SKM-1 (cell line): ENCODE results near the gene FAM181A.

Experiments
- DNase-seq: peaks from one replicate; lab custom pipeline; 2025; ENCODE audit not compliant: unreplicated experiment; lab: John Stamatoyannopoulos, UW

FAM181A gene

DNA sequence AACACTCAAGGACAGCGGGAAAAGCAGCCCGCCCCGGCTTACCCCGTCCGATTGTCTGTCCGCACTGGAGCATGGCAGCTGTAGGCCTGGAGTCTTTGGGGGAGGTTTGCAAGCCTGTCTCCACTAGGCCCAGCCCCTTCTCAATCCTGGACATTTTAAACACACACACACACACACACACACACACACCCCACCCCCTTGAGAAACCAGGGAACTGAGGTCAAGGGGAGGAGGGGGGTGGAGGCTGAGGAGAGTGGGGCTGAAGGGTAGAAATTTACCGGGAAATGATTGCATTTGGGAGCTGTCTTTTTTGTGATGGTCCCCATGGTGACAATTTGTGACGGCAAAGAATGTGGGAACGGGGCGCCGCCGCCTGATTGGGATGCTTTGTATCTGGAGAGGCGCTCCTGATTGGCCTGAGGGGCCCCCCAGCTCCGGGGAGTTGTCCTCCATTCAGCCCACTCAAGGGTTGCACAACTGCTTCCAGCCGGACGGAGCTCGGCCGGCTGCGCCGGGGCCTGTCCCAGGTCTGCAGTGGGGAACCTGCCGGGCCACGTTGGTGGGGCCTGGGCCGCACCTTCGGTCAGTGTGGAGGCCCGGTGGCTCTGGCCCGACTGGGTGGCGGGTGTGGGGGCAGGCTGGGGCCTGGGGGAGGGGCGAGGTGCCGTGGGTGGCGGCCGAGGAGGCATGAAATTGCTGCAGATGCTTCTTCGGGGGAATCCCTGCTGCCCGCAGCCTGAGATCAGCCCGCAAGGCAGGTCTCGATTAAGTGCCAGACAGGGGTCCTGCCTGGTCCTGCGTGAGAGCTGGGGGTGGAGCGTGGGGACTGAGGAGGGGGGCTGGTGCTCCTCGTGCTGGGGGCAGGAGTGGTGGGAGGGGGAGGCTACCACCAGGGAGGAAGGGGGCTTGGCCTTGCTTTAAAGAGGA, at the start of gene FAM181A:
TSS of gene FAM181A (plus strand) at position 472 of the 927 bp plus-strand sequence. CDS start 942 bp downstream, outside the sequence.
- DNase-seq, result no peak

DNA sequence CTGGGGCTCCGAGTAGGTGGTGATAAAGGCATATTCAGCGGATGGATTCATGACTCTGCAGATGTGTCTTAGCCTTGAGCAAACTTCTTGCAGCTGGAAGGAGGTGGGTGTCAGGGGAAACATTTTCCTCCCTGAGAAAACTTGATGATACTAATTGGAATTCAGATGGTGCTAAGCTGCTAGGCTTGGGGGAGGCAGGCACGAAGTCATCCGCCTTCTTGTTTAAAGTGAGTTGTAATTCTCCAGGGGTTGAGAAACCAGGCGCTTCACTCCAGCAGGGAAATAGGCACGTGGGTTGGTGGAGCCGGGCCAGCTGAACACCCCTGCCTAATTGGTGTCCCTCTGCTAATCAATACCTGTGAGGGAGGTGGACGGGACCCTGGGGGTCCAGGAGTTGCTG, 48.9 kb upstream of the FAM181A start:
- no peak for DNase-seq

DNA sequence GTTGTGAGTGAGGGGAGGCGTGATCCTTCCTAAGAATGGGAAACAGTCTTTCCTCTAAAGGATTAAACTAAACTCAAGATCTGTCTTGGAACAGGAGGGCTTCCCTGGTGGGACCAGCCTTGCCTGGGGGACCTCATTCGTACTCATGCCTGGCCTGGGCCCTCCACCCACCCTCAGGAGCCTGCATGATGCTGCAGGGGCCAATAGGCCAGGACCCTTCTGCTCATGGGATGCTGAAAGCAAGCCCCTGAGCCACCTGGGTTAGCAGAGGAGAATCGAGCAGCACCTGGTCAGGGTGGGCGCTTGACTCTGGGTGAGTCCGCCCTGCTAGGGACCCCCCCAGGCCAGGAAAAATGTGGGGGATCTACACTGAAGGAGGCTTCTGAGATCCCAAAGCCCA, 48.3 kb upstream of the FAM181A start:
- no peak for DNase-seq

GRCh38 chr14:93879362-93879983, 47.7 kb upstream of the FAM181A start:
- no peak for DNase-seq

DNA sequence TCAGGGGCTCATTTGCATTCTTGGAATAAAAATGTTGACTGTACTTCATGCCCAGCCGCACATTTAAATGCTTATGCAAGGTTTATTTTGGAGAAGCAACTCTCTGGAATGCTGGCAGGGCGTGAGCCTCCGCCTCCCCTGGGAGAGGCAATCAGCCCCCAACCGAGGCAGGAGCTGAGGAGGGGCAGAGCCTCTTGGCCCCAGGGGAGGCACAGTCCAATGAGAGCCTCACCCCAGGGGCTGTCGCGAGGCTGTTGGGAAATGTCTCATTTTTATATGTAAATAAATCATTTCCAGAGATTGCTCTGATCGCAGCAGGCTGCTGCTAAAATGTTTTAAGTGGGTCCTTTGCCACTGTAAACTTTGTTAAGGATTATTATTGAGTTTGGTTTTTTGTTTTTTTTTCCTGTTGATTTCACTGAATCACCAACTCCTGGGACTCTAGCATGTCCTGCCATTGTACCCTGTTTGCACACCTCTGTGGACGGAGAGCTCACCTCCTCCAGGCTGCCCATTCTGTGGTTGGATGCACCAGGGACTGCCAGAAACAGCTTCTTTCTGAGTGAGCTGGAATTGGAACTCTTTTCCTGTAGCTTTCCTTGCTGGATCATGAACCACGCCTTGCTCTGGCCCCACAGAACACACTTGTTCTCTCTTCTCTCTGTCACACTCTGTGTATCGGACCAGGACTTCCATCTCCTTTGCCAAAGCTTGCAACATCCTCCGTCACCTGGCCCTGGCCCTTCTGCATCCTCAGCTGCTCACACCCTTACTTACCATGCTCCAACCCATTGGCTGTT, 46.9 kb upstream of the FAM181A start:
- DNase-seq, result no peak

DNA sequence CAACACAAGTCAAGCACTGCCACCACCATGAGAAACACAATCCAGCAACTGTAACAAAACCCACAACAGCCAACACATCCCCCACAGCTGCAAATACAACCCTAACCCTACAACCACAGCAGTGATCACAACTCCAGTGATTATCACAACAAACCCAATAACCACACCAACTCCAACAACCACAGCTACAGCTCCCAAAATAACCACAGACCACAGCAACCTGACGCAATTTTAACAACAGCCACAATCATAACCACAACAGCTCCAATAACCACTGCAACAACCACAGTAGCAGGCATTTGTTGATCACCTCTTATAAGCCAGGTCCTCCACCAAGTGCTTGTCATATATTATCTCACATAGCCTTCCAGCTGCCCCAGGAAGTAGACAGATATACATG, 42.2 kb upstream of the FAM181A start:
- no peak for DNase-seq

DNA sequence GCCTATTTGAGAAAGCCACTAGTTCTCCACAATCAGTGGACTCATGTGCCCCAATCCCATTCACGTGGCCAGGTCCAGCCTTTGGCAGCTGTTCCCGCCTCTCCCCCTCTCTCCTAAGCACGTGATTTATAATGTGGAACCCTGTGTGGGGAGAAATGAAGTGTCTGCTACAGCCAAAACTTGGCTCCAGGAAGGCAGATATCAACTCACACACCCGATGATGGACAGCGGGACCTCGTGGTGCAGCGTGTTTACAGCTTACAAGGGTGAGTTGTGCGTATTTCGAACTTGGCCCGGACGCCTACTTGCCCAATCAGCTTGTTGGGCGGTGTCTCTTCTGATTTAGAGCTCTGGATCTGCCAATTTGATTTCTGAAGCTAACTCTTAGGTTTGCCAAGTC, 38.1 kb upstream of the FAM181A start:
- DNase-seq, result no peak

DNA sequence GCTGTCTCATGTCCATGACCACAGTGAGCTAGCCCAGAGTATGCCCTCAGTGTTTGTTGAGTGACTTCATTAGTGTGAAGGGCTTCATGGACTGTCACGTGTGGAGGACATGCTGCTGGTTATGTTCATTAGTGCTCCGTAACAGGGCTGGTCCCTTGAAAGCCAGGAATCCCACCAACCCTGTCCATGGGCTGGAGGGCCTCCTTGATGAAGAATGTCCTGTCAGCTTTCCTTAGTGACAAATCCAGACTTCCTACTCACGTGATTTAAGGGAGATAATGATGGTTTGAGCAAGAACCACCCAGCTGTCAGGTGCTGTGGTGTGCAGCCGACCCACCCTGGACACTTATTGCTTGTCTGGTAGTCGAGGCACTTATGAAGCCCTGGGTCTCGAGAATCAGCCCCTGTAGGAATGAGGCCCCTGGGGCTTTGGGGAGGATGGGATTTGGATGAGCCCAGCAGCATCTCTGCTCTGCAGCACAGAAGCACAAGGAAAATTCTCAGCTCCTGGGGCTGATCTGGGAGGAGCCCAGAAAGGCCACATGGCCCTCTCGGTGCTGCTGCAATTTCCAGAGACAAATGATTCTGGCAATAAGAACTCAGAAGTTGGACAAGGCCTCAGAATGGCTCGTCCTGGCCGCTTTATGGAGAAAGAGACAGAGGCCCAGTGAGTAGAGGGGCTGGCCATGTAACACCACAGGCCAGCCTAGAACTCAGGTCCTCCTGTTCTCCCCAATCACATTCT, 37.2 kb upstream of the FAM181A start:
- DNase-seq, result no peak

GRCh38 chr14:93891756-93892504, 35.2 kb upstream of the FAM181A start:
- DNase-seq, result no peak

DNA sequence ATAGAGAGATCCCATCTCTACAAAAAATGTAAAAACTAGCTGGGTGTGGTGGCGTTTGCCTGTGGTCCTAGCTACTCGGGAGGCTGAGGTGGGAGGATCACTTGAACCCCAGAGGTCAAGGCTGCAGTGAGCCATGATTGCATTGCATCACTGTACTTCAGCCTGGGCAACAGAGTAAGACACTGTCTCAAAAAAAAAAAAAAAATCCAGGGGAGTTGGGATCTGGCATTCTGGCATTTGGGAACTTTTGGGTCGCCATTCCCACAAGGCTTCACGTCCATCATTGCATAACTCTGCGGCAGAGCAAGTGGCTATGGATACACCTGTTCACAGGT, 34.7 kb upstream of the FAM181A start:
- DNase-seq, result no peak

DNA sequence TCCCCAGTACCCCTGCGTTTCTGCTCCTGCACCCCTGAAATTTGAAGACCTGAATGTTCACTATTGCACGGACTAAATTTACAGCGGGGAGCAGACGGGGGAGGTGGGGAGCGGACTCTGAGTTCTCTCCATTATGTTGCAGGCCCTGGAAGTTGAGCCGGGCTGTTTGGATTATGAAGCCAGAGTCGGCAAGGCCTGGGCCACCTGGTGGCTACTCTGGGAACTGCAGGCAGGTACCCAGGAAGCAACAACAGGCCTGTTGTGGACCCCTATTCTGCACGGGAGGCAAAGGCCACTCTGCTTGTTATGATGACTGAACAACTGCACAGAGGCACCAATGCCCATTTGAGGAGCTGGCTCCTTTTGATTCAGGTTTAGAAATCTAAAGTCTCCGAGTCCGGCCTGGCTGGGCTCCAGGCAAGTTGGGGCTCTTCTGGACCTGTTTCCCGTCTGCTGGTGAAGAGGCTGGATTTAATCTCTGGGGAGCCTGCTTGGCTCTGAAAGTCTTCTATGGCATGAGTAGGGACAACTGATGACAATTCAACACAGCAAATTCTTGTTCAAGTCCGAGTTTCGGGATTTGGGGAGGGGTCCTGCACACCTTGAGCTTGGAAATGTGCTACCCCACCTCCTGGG, 34.1 kb upstream of the FAM181A start:
- no peak for DNase-seq

DNA sequence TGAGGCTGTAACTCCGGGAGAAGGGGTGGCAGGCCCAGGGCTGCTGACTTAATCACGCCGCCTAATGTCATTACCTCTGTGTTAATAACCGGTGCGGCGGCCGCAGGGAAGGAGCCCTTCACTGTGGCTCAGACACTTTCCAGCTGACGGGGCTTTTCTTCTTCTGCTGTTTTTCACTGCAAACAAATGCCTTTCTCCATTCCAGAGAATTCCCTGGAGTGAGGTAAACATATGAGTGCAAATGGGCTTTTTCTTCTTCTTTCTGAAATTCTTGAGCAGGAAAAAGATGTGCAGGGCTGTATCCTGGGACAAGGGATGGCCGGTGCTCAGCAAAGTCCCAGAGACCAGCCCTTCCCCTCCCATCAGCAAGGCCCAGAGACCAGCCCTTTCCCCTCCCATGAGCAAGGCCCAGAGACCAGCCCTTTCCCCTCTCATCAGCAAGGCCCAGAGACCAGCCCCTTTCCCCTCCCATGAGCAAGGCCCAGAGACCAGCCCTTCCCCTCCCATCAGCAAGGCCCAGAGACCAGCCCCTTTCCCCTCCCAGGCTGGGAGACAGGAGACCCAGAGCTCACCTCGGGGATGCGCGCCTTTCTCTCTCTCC, 33.4 kb upstream of the FAM181A start:
- no peak for DNase-seq

DNA sequence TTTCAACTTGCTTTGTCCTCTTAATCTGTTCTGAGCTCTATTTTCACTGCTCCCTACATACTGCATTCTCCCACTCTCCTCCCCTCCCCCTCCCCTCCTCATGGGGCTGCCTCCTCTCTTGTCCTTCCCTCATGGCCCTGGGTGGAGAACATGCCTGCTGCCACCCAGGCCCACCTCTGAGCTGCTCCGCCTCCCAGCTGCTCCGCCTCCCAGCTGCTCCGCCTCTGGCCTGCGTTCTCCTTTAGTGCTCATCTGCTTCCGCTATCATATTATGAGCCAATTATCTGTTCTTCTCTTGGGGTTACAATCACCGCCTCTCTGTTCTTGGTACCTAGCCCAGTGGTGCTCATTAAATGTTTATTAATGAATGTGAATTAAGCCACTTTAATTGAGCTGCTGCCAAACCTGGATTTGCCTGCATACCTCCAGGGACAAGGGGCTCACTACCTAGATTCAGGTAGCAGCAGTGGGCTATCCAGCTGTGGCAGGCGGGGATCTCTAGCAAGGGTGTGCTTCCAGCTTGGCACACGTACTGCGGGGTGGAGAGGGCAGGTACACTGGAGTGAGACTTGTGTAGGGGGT, 32.0 kb upstream of the FAM181A start:
- no peak for DNase-seq

DNA sequence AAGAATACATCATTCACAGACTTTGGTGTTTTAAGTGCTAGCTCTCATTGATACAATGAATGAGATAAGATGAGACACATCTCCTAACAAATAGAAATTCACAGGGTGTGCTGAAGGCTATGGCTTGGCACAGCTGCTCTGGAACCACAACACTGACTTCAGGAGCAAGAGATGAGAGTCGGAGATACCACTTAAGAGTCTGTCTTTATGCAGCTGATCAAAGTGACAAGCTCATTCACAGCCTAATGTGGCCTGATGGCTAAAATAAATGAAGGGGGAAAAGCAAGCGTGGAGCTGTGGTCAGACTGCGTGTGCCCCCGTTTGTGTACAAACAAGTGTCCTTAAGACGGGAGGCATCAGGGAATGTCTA, 29.7 kb upstream of the FAM181A start:
- no peak for DNase-seq

GRCh38 chr14:93898081-93898611, 29.0 kb upstream of the FAM181A start:
- no peak for DNase-seq

- DNase-seq, result no peak
Measured at GRCh38 chr14:93898731-93899130, 28.4 kb upstream of the FAM181A start.

DNA sequence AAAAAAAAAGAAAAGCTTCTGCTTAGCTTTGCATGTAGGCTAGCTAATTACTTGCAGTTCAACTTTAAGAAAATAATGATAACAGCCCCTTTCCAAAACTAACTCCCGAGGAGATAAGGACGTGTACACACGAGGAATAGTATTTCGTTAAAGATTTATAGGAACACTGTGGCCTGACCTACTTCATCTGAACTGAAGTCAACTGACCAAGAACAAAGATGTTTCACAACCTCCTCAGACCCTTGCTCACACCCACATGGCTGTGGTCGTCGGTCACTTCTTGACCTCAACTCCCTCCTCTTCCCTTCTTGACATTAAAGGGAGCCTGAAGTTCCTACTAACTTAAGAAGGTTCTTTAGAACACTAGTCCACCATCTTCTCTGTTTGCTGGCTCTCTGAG, 25.3 kb upstream of the FAM181A start:
- no peak for DNase-seq

- DNase-seq, result no peak
Measured at GRCh38 chr14:93902619-93903307, 24.4 kb upstream of the FAM181A start.
